K562 (cell line): ENCODE results near the gene ALKBH7. TPM values are rescaled to one million over a fixed set of nuclear protein-coding genes. Genes with fewer than 3 reads are reported as not detected.

Source experiments
- KAT2B ChIP-seq: IDR thresholded peaks from one replicate; pipeline ENCODE4 v1.6.1; 2012; ENCODE audit warnings: low read depth, mild to moderate bottlenecking, control low read depth, inconsistent platforms, low read length, moderate library complexity
- MLX ChIP-seq, 2 experiments: fragments of 450-650 bp in 1 of 2; sonication (generic) in 1 of 2; formaldehyde crosslinking; conservative IDR thresholded peaks; 2 replicates each; pipeline versions ENCODE4 v1.4.0 to v1.8.1; 2020 to 2022; ENCODE audit warnings: mild to moderate bottlenecking in 1 of 2, missing genetic modification reagents in 1 of 2
- NCOA2 ChIP-seq, 2 experiments: fragments of 450-650 bp; IDR thresholded peaks; 2 replicates each; pipeline ENCODE4 v1.6.1; 2018; ENCODE audit warnings: mild to moderate bottlenecking in 2 of 2, moderate library complexity in 1 of 2; ENCODE audit not compliant: partially characterized antibody in 2 of 2
- ZNF253 ChIP-seq: fragments of 250-450 bp; sonication (Bioruptor Pico); conservative IDR thresholded peaks from 2 replicates; pipeline ENCODE4 v1.6.1; 2021; ENCODE audit warnings: mild to moderate bottlenecking
- polyA plus RNA-seq, 8 experiments: library from polyadenylated mRNA; depleted of rRNA in 4 of 8; stranded (reverse) in 5 of 8; unstranded in 3 of 8; fragments of >200 nt; fragmentation: Nextera tagmentation in 2 of 8; fragmentation: Illumina TruSeq in 1 of 8; extraction: Ambion mirVana in 2 of 8; extraction: Trizol in 1 of 8; gene quantifications; 2 replicates each; pipeline versions ENCODE4 v1.2.1 to v1.2.3, GENCODE V29; 2011 to 2014; ENCODE audit warnings: inconsistent platforms in 1 of 8, missing spikeins in 1 of 8
- total RNA-seq, 7 experiments: library from RNA; depleted of rRNA in 6 of 7; stranded (reverse); fragments of >200 nt in 6 of 7; fragmentation: Illumina TruSeq in 2 of 7; extraction: Trizol in 2 of 7; gene quantifications; 2 replicates each; pipeline versions ENCODE4 v1.2.1 to v1.2.3, GENCODE V29; 2011 to 2021; ENCODE audit warnings: low replicate concordance in 1 of 7
- TF ChIP-seq, protein P1 (sequence below): fragments of 150-350 bp; IDR thresholded peaks from 2 replicates; pipeline ENCODE4 v1.6.1; 2014; ENCODE audit warnings: low read depth, mild to moderate bottlenecking, low read length, borderline replicate concordance

ALKBH7 gene
- total and polyA plus RNA-seq, 9 of the 15 experiments (the other 6 are each of a cell fraction or from before 2014, with no cell fraction given): 0.69 to 94.8 (median 17.6) TPM

DNA sequence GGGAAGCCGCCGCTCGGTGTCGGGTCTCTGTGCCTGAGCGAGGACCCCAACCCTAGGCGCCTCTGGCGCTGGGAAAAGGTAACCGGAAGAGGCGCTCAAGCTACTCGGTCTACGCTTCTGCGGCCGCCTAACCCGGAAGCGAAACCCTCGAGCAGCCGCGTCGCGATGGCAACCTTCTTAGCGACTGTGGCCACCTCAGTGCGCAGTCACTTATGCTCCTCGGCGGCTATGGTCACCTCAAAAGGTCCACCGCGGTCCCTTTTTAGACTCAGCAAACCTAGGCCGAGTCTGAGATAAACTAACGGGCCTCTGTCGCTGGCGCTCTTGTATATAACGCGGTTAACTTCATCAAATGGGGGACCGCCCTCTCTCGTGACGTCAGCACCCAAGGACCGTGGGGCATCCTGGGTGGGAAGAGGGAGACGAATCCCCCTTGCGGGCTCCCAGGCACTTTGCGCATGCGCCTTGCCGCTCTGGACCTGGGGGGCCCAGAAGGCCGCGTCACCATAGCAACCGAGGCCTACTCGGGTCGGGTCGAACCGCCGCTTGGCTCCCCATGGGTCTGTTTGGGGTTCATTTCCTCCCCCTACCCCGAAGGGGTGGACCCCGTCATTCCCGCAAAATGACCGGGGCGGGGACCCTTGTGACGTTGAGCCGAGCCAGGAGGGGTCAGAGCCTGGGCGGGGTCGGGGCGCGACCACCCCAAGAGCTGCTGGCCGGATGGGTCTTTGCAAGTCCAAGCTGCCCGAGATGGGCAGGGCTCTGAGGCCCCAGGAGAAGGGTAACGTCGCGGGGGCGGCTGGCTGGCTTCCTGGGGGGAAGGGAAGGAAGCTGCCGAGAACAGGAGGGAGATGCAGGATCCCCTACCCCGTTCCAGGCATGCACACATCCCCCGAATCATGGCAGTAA is 20.7 kb downstream of the ALKBH7 start, which contains the start of gene GTF2F1 (continued):
- no peak for TF ChIP-seq NCOA2 (IDR thresholded peaks at IDR 0.05; ENCODE audit: partially characterized antibody in 2 of 2)
- no peak for TF ChIP-seq ZNF253 (CRISPR knock-in tag)
- no peak for TF ChIP-seq KAT2B
- TF ChIP-seq, protein P1, sequence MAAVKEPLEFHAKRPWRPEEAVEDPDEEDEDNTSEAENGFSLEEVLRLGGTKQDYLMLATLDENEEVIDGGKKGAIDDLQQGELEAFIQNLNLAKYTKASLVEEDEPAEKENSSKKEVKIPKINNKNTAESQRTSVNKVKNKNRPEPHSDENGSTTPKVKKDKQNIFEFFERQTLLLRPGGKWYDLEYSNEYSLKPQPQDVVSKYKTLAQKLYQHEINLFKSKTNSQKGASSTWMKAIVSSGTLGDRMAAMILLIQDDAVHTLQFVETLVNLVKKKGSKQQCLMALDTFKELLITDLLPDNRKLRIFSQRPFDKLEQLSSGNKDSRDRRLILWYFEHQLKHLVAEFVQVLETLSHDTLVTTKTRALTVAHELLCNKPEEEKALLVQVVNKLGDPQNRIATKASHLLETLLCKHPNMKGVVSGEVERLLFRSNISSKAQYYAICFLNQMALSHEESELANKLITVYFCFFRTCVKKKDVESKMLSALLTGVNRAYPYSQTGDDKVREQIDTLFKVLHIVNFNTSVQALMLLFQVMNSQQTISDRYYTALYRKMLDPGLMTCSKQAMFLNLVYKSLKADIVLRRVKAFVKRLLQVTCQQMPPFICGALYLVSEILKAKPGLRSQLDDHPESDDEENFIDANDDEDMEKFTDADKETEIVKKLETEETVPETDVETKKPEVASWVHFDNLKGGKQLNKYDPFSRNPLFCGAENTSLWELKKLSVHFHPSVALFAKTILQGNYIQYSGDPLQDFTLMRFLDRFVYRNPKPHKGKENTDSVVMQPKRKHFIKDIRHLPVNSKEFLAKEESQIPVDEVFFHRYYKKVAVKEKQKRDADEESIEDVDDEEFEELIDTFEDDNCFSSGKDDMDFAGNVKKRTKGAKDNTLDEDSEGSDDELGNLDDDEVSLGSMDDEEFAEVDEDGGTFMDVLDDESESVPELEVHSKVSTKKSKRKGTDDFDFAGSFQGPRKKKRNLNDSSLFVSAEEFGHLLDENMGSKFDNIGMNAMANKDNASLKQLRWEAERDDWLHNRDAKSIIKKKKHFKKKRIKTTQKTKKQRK: no peak
- TF ChIP-seq MLX (CRISPR knock-in tag; conservative IDR thresholded peaks at IDR 0.05): no peak
